Tibial nerve (tissue), 4 donors: ENCODE measurements around the gene REEP6. TPM values are rescaled to one million over a fixed set of nuclear protein-coding genes. Genes with fewer than 3 reads are reported as not detected.

ENCODE experiments used
- DNase-seq, 2 donors: peaks; one replicate each; pipeline ENCODE4 v3.0.0-alpha.2; 2019; ENCODE audit warnings: low spot score in 2 of 2
- H3K27ac ChIP-seq, 4 donors: fragments of 200-600 bp; sonication (generic) in 3 of 4; one replicate each; pipeline ENCODE4 v1.5.1; 2017 to 2019; ENCODE audit warnings: mild to moderate bottlenecking in 1 of 4
- H3K27me3 ChIP-seq, 2 donors: fragments of 200-600 bp; sonication (generic) in 1 of 2; one replicate each; pipeline versions ENCODE4 v1.5.1 to v1.6.0; 2017 to 2019
- H3K36me3 ChIP-seq, 3 donors: fragments of 200-600 bp; sonication (generic); one replicate each; pipeline ENCODE4 v1.5.1; 2018 to 2019
- H3K4me1 ChIP-seq, 4 donors: fragments of 200-600 bp; sonication (generic) in 3 of 4; one replicate each; pipeline ENCODE4 v1.5.1; 2017 to 2019
- H3K4me3 ChIP-seq, 4 donors: fragments of 200-600 bp; sonication (generic) in 3 of 4; one replicate each; pipeline ENCODE4 v1.5.1; 2017 to 2019; ENCODE audit warnings: mild to moderate bottlenecking in 1 of 4, moderate library complexity in 1 of 4
- H3K9me3 ChIP-seq, 4 donors: fragments of 200-600 bp; sonication (generic) in 3 of 4; one replicate each; pipeline ENCODE4 v1.5.1; 2017 to 2019
- CTCF ChIP-seq, 5 experiments: fragments of 200-600 bp in 3 of 5; fragments of 450-650 bp in 2 of 5; sonication (generic) in 3 of 5; IDR thresholded peaks; one replicate each; pipeline ENCODE4 v1.5.1; 2016 to 2019; ENCODE audit warnings: antibody characterized with exemption in 5 of 5, mild to moderate bottlenecking in 3 of 5, moderate library complexity in 2 of 5
- EP300 ChIP-seq, 2 donors: sonication (generic); formaldehyde crosslinking; IDR thresholded peaks; one replicate each; pipeline ENCODE4 v1.6.1; 2017; ENCODE audit warnings: antibody characterized with exemption in 2 of 2, mild to moderate bottlenecking in 1 of 2
- POLR2A ChIP-seq, 2 donors: fragments of 450-650 bp; IDR thresholded peaks; one replicate each; pipeline ENCODE4 v1.6.1; 2017; ENCODE audit warnings: antibody characterized with exemption in 2 of 2, mild to moderate bottlenecking in 2 of 2, moderate library complexity in 2 of 2
- WGBS, 2 donors: methylation state at CpG; one replicate each; pipeline ENCODE4 v1.1.5; 2018; 5-methylcytosine and 5-hydroxymethylcytosine counted together
- total RNA-seq, 4 donors: library from RNA; depleted of rRNA; stranded (reverse); fragments of >200 nt; gene quantifications; one replicate each; pipeline ENCODE4 v1.1.0, GENCODE V29; 2016

REEP6 gene
- total RNA-seq, 4 donors from 2014 or later, result 1.2 to 4.6 (median 2.9) TPM

- Histone ChIP-seq H3K9me3 (no peaks in the 10 kb centered on the region), H3K36me3 (peaks cover 0 to 35% (median 3%) of the 10 kb centered on the region in 3 donors), H3K4me1 (peaks cover 0 to 46% (median 24%) of the 10 kb centered on the region in 4 donors), H3K27me3 (peaks cover 0 to 2% of the 10 kb centered on the region in 2 donors), H3K4me3 (peak within 1 kb of the TSS; percentile 72 to 99 (median 84)), H3K27ac (peak within 1 kb of the TSS; percentile 16 to 88 (median 78))
- TF ChIP-seq EP300 (IDR thresholded peaks at IDR 0.05) (peak; percentile 88 to 89), CTCF (IDR thresholded peaks at IDR 0.05) (peak in 1 of 5 experiments; percentile 29), POLR2A (IDR thresholded peaks at IDR 0.05) (peak in 1 of 2 donors; percentile 66)
- DNase-seq, result peak; percentile 84 to 91
- 0 to 1% methylated on average over 52 to 66 of the region's 71 CpGs for WGBS, 2 donors
Observed at GRCh38 chr19:1478934-1479707, 11.9 kb upstream of the REEP6 start, which contains the start of gene C19orf25. Gene C19orf25, minus strand, starts transcription at chr19:1479215. Its CDS starts 312 bp downstream, at chr19:1478903.

GRCh38 chr19:1481224-1481892 is 9.6 kb upstream of the REEP6 start:
- Histone ChIP-seq H3K36me3 (peaks cover 0 to 13% (median 0%) of the 10 kb centered on the region in 3 donors), H3K4me1 (peaks cover 0 to 30% (median 17%) of the 10 kb centered on the region in 4 donors), H3K4me3 (no peak overlapping the region), H3K27ac (no peak overlapping the region), H3K9me3 (no peaks in the 10 kb centered on the region), H3K27me3 (no peaks in the 10 kb centered on the region)
- WGBS, 2 donors, result 86 to 87% methylated on average over 26 of the region's 26 CpGs
- no peak for DNase-seq
- no peak for TF ChIP-seq CTCF (IDR thresholded peaks at IDR 0.05)
- TF ChIP-seq EP300 (IDR thresholded peaks at IDR 0.05), result no peak
- no peak for TF ChIP-seq POLR2A (IDR thresholded peaks at IDR 0.05)

GRCh38 chr19:1481893-1482360 is 9.1 kb upstream of the REEP6 start:
- H3K4me1 ChIP-seq, result peaks cover 0 to 27% (median 17%) of the 10 kb centered on the region in 4 donors
- TF ChIP-seq EP300 (IDR thresholded peaks at IDR 0.05) (no peak), CTCF (IDR thresholded peaks at IDR 0.05) (no peak), POLR2A (IDR thresholded peaks at IDR 0.05) (no peak)
- H3K27ac ChIP-seq, result no peak overlapping the region
- 90% methylated on average over 26 to 31 of the region's 36 CpGs for WGBS, 2 donors
- H3K4me3 ChIP-seq, result no peak overlapping the region
- H3K27me3 ChIP-seq, result no peaks in the 10 kb centered on the region
- H3K9me3 ChIP-seq, result no peaks in the 10 kb centered on the region
- peaks cover 0 to 8% (median 0%) of the 10 kb centered on the region in 3 donors for H3K36me3 ChIP-seq
- no peak for DNase-seq

GRCh38 chr19:1482361-1483130 is 8.4 kb upstream of the REEP6 start:
- DNase-seq, result no peak
- Histone ChIP-seq H3K4me3 (no peak overlapping the region), H3K27me3 (no peaks in the 10 kb centered on the region), H3K27ac (no peak overlapping the region), H3K9me3 (no peaks in the 10 kb centered on the region), H3K36me3 (peaks cover 0 to 2% (median 0%) of the 10 kb centered on the region in 3 donors), H3K4me1 (peaks cover 0 to 20% (median 13%) of the 10 kb centered on the region in 4 donors)
- 80 to 92% methylated on average over 24 to 30 of the region's 37 CpGs for WGBS, 2 donors
- no peak for TF ChIP-seq POLR2A (IDR thresholded peaks at IDR 0.05)
- TF ChIP-seq CTCF (IDR thresholded peaks at IDR 0.05), result no peak
- TF ChIP-seq EP300 (IDR thresholded peaks at IDR 0.05), result no peak
